GM03348 (cell line): ENCODE results near the gene CRAMP1.
A peak's percentile ranks its signal among the peaks of the same experiment; 100 is the strongest.
"Not testable (repeated sequence)": the region's sequence is repeated elsewhere in the genome, so short reads cannot be mapped to it uniquely, and the experiment has no call there.

ENCODE experiments used
- DNase-seq: peaks from one replicate; pipeline ENCODE4 v3.0.0; 2012; ENCODE audit warnings: low spot score

Gene CRAMP1

DNA sequence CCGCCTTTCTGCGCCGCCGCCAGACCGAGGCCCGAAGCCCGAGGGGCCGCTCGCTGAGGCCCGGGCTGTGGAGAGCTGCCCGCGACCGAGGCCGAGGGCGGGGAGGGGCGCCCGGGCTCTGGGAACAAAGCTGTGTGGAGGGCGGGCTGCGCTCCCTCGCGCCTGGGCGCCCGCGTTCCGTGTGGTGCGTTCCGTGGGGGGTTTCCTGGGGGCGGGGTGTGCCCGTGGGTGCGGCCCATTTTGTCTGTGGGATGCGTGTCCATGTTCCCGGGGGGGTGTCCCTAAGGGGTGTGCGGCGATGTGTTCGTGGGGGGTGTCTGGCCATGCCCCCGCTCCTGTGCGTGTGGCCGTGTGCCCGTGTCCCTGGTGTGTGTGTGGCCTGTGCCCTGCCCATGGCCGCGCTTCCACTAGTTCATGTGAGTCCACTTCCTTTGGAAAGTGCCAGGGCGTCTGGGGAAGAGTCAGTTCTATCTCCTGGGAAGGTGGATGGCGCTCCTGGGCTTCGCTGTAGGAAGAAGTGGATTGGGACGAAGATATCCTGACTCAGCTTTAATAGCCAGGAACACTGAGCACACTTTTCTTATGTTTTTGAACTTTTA, 66.4 kb downstream of the CRAMP1 start:
- no peak for DNase-seq

GRCh38 chr16:1680361-1680760, 68.2 kb downstream of the CRAMP1 start:
- DNase-seq = no peak

GRCh38 chr16:1681032-1681431, 68.9 kb downstream of the CRAMP1 start:
- DNase-seq = no peak

- DNase-seq = no peak
Measured at GRCh38 chr16:1687427-1688316, 75.5 kb downstream of the CRAMP1 start.

- no peak for DNase-seq
Measured at GRCh38 chr16:1688807-1689560, 76.8 kb downstream of the CRAMP1 start.

GRCh38 chr16:1689853-1690252, 77.7 kb downstream of the CRAMP1 start:
- DNase-seq = no peak

GRCh38 chr16:1690810-1691209, 78.7 kb downstream of the CRAMP1 start:
- DNase-seq = no peak

DNA sequence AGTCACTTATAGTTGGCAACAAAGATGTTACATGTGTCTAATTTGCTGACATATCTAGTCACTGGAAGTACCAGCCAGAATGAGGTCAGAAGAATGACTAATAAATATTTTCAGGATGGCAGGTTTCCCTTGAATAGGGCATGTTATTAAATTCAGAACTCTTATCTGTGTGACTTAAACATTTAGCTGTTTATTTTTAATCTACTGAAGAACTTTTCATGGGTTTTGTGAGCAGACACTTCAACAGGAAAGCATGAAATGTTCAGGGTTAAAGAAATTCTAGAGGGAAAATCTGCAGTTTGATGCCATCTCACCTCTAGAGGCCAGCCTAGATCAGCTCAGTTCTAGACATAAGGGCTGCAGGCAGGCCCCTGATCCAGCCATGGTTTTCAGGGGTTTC, 79.1 kb downstream of the CRAMP1 start:
- DNase-seq = no peak

GRCh38 chr16:1691956-1692355, 79.8 kb downstream of the CRAMP1 start:
- peak; percentile 50 for DNase-seq

DNA sequence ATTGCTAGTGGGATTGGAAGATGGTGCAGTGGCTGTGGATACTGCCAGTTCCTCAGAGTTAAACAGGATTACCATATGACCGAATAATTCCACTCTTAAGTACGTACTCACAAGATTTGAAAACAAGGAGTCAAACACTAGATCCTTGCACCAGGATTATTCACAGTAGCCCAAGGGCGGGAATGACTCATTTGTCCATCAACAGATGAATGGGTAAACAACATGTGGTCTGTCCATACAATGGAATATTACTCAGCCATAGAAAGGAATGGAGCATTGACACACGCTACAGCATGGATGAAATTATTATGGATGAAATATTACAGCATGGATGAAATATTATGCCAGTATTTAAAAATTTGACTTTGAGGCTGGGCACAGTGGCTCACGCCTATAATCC, 84.7 kb downstream of the CRAMP1 start:
- no peak for DNase-seq

- no peak for DNase-seq
Measured at GRCh38 chr16:1698680-1699079, 86.5 kb downstream of the CRAMP1 start.

DNA sequence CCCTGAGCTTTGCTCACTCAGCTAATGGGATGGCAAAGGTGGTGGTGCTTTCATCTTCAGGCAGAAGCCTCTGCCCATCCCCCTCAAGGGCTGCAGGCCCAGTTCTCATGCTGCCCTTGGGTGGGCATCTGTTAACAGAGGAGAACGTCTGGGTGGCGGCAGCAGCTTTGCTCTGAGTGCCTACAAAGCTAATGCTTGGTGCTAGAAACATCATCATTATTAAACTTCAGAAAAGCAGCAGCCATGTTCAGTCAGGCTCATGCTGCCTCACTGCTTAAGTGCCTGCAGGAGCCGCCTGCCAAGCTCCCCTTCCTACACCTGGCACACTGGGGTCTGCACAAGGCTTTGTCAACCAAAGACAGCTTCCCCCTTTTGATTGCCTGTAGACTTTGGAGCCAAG, 88.1 kb downstream of the CRAMP1 start:
- DNase-seq = no peak

DNA sequence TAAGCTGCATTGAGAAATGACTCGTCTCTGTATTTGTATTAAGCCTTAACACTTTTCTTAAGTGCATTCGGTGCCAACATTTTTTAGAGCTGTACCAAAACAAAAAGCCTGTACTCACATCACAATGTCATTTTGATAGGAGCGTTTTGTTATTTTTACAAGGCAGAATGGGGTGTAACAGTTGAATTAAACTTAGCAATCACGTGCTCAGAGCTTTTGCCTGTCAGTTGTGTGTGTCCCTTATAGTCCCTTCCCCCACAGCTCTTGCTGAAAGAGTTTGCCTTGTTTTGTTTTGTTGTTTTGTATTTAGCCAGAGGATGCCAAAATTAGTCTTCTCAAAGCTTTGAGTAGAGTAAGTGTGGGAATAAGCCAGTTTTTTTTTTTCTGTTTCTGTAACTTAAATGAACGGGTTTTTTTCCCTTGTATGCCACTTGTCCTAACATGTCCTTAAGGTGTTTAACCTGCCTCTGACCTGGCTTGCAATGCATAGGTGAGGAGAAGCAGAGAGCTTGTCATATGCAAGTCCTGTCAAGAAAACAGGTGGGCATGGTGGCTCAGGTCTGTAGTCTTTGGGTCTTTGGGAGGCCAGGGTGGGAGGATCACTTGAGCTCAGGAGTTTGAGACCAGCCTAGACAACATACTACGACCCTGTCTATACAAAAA, 89.2 kb downstream of the CRAMP1 start:
- DNase-seq = no peak

- not testable (repeated sequence) for DNase-seq
Measured at GRCh38 chr16:1705324-1705687, 93.1 kb downstream of the CRAMP1 start.

DNA sequence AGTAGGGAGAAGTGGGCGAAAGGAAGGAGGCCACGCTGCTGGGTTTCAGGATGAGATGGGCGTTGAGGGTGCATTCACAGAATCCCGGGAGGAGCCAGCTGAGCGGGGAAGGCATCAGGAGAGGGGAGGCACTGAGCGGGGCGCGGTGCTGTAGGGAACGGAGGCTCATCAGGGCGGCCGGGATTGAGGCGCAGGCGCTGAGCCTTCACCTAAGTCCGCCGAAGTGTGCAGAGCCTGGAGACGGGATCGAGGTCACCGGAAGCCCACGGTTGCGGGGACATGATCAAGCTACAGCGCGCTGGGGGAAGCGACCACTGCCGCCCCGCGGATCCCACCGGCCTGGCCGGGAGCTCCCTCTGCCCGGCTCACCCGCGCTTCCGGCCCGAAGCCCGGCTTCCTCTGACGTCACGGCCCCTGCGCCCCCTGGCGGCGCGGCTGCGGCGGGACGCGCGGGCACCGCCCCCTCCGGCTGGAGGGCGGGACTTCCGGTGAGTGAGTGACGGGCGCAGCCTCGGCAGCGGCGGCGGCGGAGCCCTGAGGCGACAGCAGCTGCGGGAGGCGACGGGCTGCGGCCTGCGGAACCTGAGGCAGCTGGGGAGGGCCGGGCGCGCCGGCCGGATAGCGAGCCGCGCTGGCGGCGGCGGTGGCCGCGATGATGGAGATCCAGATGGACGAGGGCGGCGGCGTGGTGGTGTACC, 93.7 kb downstream of the CRAMP1 start, which contains the start of gene MAPK8IP3:
Gene MAPK8IP3 (plus strand): TSS at position 508 of the 698 bp plus-strand sequence. CDS start 145 bp downstream, at position 653.
- DNase-seq = peak; percentile 98

DNA sequence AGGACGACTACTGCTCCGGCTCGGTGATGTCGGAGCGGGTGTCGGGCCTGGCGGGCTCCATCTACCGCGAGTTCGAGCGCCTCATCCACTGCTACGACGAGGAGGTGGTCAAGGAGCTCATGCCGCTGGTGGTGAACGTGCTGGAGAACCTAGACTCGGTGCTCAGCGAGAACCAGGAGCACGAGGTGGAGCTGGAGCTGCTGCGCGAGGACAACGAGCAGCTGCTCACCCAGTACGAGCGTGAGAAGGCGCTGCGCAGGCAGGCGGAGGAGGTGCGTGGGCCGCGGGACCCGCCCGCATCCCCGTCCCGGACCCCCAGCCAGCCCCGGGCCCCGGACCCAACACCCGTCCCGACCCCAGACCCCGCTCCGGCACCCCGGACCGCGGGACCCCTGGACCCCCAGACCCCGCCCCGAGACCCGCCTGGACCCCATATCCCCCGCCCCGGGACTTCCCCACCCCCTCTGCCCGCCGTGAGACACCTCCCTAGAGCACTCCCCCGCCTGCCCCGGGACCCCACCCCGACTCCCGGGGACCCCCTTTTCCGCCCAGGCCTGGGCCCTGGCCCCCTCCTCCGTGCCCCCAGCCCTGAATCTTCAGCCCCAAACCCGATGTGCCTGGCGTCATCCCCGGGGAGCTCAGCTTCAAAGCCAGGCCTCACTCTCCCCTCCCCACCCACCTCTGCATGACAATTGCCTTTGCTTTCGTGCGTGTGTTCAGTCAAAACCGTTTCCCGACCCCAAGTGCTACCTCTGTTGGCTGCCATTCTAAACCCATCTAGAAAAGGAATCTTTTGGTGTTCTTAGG, 94.4 kb downstream of the CRAMP1 start:
- DNase-seq = peak; percentile 65

DNA sequence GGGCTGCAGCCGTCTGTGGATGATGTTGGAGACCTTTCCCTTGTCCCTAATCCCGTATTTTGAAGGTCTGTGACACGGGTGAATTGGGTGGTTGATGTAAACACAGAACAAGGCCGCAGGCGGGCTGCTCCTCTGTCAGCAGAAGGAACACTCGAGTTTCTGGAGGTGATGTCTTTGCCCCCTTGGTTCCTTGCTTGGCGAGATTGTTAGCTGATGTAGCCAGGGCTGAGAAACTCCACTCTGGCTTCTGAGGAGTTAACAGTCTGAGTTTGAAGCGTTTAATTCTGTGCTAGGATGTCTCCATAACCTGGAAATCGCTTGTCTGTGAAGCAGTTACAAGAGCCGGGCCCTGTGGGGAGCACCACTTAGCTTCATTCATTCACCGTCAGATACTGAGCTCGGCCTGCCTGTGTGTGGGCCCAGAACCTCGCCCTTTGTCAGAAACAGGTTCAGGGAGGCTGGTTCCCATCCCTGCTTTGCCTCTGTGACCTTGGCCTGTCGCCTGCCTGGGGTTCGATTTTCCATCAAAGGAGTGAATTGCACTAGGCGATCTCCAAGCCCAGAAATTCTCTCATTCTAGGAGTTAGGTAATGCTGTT, 95.1 kb downstream of the CRAMP1 start:
- DNase-seq = peak; percentile 56

GRCh38 chr16:1708083-1708767, 96.1 kb downstream of the CRAMP1 start:
- no peak for DNase-seq

- peak; percentile 44 for DNase-seq
Measured at GRCh38 chr16:1708768-1709180, 96.6 kb downstream of the CRAMP1 start.

DNA sequence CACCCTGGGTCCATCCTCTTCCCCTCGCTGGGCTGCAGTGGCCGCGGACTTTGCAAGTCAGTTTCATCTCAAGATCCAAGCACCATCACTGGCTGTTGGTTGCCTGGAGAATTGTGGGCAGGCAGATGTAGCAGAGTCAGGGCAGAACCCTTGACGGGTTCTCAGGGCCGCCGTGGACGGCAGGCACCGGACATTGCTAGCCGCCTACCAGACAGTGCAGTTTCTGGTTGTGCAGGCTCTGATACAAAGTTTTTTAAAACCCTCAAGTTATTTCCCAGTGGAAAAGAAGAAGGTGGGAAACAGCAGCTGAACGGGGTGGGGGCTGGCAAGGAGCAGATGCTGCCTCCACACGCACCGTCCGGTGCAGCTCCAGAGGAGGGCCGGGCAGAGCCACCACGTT, 97.2 kb downstream of the CRAMP1 start:
- DNase-seq = no peak
